Measurements from ENCODE around the gene IGFL3.
"Not testable (repeated sequence)": the region's sequence is repeated elsewhere in the genome, so short reads cannot be mapped to it uniquely, and the experiment has no call there.

The IGFL3 gene

GRCh38 chr19:46113726-46114125 lies 10.8 kb downstream of the IGFL3 start:
- no peaks in the 10 kb centered on the region for H3K36me3 ChIP-seq (ENCODE audit: control insufficient read depth, insufficient read depth, low read length)
- H3K27ac ChIP-seq (ENCODE audit: low read depth, low read length): no peak overlapping the region
- H3K9ac ChIP-seq (ENCODE audit: low read length): no peak overlapping the region
- H3K4me1 ChIP-seq (ENCODE audit: control insufficient read depth, insufficient read depth, low read length): peaks cover 7% of the 10 kb centered on the region
- peaks cover 1% of the 10 kb centered on the region for H3K27me3 ChIP-seq (ENCODE audit: control insufficient read depth, insufficient read depth, low read length)
- no peak overlapping the region for H3K4me3 ChIP-seq (ENCODE audit: low read length)

GRCh38 chr19:46112527-46112926 lies 12.0 kb downstream of the IGFL3 start:
- no peak overlapping the region for H3K9ac ChIP-seq (ENCODE audit: low read length)
- peaks cover 1% of the 10 kb centered on the region for H3K27me3 ChIP-seq (ENCODE audit: control insufficient read depth, insufficient read depth, low read length)
- H3K27ac ChIP-seq (ENCODE audit: low read depth, low read length): no peak overlapping the region
- peaks cover 7% of the 10 kb centered on the region for H3K4me1 ChIP-seq (ENCODE audit: control insufficient read depth, insufficient read depth, low read length)
- H3K4me3 ChIP-seq (ENCODE audit: low read length): no peak overlapping the region
- no peaks in the 10 kb centered on the region for H3K36me3 ChIP-seq (ENCODE audit: control insufficient read depth, insufficient read depth, low read length)

GRCh38 chr19:46111376-46111775 lies 13.1 kb downstream of the IGFL3 start:
- H3K27ac ChIP-seq (ENCODE audit: low read depth, low read length): no peak overlapping the region
- H3K4me1 ChIP-seq (ENCODE audit: control insufficient read depth, insufficient read depth, low read length): peaks cover 7% of the 10 kb centered on the region
- no peaks in the 10 kb centered on the region for H3K36me3 ChIP-seq (ENCODE audit: control insufficient read depth, insufficient read depth, low read length)
- no peak overlapping the region for H3K9ac ChIP-seq (ENCODE audit: low read length)
- no peak overlapping the region for H3K4me3 ChIP-seq (ENCODE audit: low read length)
- H3K27me3 ChIP-seq (ENCODE audit: control insufficient read depth, insufficient read depth, low read length): peaks cover 1% of the 10 kb centered on the region

GRCh38 chr19:46109876-46110275 lies 14.6 kb downstream of the IGFL3 start:
- no peaks in the 10 kb centered on the region for H3K36me3 ChIP-seq (ENCODE audit: control insufficient read depth, insufficient read depth, low read length)
- peaks cover 7% of the 10 kb centered on the region for H3K4me1 ChIP-seq (ENCODE audit: control insufficient read depth, insufficient read depth, low read length)
- H3K9ac ChIP-seq (ENCODE audit: low read length): no peak overlapping the region
- no peak overlapping the region for H3K27ac ChIP-seq (ENCODE audit: low read depth, low read length)
- no peaks in the 10 kb centered on the region for H3K27me3 ChIP-seq (ENCODE audit: control insufficient read depth, insufficient read depth, low read length)
- H3K4me3 ChIP-seq (ENCODE audit: low read length): no peak overlapping the region

- Histone ChIP-seq H3K4me3 (ENCODE audit: low read length) (no peak overlapping the region), H3K4me1 (ENCODE audit: control insufficient read depth, insufficient read depth, low read length) (no peaks in the 10 kb centered on the region), H3K27me3 (ENCODE audit: control insufficient read depth, insufficient read depth, low read length) (no peaks in the 10 kb centered on the region), H3K27ac (ENCODE audit: low read depth, low read length) (no peak overlapping the region), H3K36me3 (ENCODE audit: control insufficient read depth, insufficient read depth, low read length) (no peaks in the 10 kb centered on the region), H3K9ac (ENCODE audit: low read length) (no peak overlapping the region)
Observed at GRCh38 chr19:46107371-46107770, 17.1 kb downstream of the IGFL3 start.

- H3K27ac ChIP-seq (ENCODE audit: low read depth, low read length); H3K4me1 ChIP-seq (ENCODE audit: control insufficient read depth, insufficient read depth, low read length); H3K4me3 ChIP-seq (ENCODE audit: low read length); H3K27me3 ChIP-seq (ENCODE audit: control insufficient read depth, insufficient read depth, low read length); H3K36me3 ChIP-seq (ENCODE audit: control insufficient read depth, insufficient read depth, low read length); H3K9ac ChIP-seq (ENCODE audit: low read length): not testable (repeated sequence)
Observed at GRCh38 chr19:46102333-46102732, 22.2 kb downstream of the IGFL3 start.

GRCh38 chr19:46101293-46101692 lies 23.2 kb downstream of the IGFL3 start:
- Histone ChIP-seq H3K4me1 (ENCODE audit: control insufficient read depth, insufficient read depth, low read length) (no peaks in the 10 kb centered on the region), H3K4me3 (ENCODE audit: low read length) (no peak overlapping the region), H3K9ac (ENCODE audit: low read length) (no peak overlapping the region), H3K36me3 (ENCODE audit: control insufficient read depth, insufficient read depth, low read length) (no peaks in the 10 kb centered on the region), H3K27me3 (ENCODE audit: control insufficient read depth, insufficient read depth, low read length) (no peaks in the 10 kb centered on the region), H3K27ac (ENCODE audit: low read depth, low read length) (no peak overlapping the region)

GRCh38 chr19:46100344-46100743 lies 24.1 kb downstream of the IGFL3 start:
- H3K27me3 ChIP-seq (ENCODE audit: control insufficient read depth, insufficient read depth, low read length): no peaks in the 10 kb centered on the region
- H3K9ac ChIP-seq (ENCODE audit: low read length): no peak overlapping the region
- H3K4me1 ChIP-seq (ENCODE audit: control insufficient read depth, insufficient read depth, low read length): no peaks in the 10 kb centered on the region
- H3K27ac ChIP-seq (ENCODE audit: low read depth, low read length): no peak overlapping the region
- no peaks in the 10 kb centered on the region for H3K36me3 ChIP-seq (ENCODE audit: control insufficient read depth, insufficient read depth, low read length)
- H3K4me3 ChIP-seq (ENCODE audit: low read length): no peak overlapping the region

- Histone ChIP-seq H3K9ac (ENCODE audit: low read length) (no peak overlapping the region), H3K4me1 (ENCODE audit: control insufficient read depth, insufficient read depth, low read length) (no peaks in the 10 kb centered on the region), H3K27ac (ENCODE audit: low read depth, low read length) (no peak overlapping the region), H3K36me3 (ENCODE audit: control insufficient read depth, insufficient read depth, low read length) (no peaks in the 10 kb centered on the region), H3K27me3 (ENCODE audit: control insufficient read depth, insufficient read depth, low read length) (no peaks in the 10 kb centered on the region), H3K4me3 (ENCODE audit: low read length) (no peak overlapping the region)
Observed at GRCh38 chr19:46090444-46090843, 34.0 kb downstream of the IGFL3 start.

- no peak overlapping the region for H3K9ac ChIP-seq (ENCODE audit: low read length)
- no peaks in the 10 kb centered on the region for H3K4me1 ChIP-seq (ENCODE audit: control insufficient read depth, insufficient read depth, low read length)
- H3K36me3 ChIP-seq (ENCODE audit: control insufficient read depth, insufficient read depth, low read length): no peaks in the 10 kb centered on the region
- no peak overlapping the region for H3K27ac ChIP-seq (ENCODE audit: low read depth, low read length)
- H3K4me3 ChIP-seq (ENCODE audit: low read length): no peak overlapping the region
- no peaks in the 10 kb centered on the region for H3K27me3 ChIP-seq (ENCODE audit: control insufficient read depth, insufficient read depth, low read length)
Observed at GRCh38 chr19:46089432-46089831, 35.1 kb downstream of the IGFL3 start.

GRCh38 chr19:46088101-46088500 lies 36.4 kb downstream of the IGFL3 start:
- Histone ChIP-seq H3K27me3 (ENCODE audit: control insufficient read depth, insufficient read depth, low read length) (no peaks in the 10 kb centered on the region), H3K36me3 (ENCODE audit: control insufficient read depth, insufficient read depth, low read length) (no peaks in the 10 kb centered on the region), H3K4me1 (ENCODE audit: control insufficient read depth, insufficient read depth, low read length) (no peaks in the 10 kb centered on the region), H3K9ac (ENCODE audit: low read length) (no peak overlapping the region), H3K27ac (ENCODE audit: low read depth, low read length) (no peak overlapping the region), H3K4me3 (ENCODE audit: low read length) (no peak overlapping the region)

GRCh38 chr19:46085888-46086287 lies 38.6 kb downstream of the IGFL3 start:
- Histone ChIP-seq H3K9ac (ENCODE audit: low read length) (no peak overlapping the region), H3K36me3 (ENCODE audit: control insufficient read depth, insufficient read depth, low read length) (no peaks in the 10 kb centered on the region), H3K27ac (ENCODE audit: low read depth, low read length) (no peak overlapping the region), H3K4me3 (ENCODE audit: low read length) (no peak overlapping the region), H3K27me3 (ENCODE audit: control insufficient read depth, insufficient read depth, low read length) (no peaks in the 10 kb centered on the region), H3K4me1 (ENCODE audit: control insufficient read depth, insufficient read depth, low read length) (no peaks in the 10 kb centered on the region)

GRCh38 chr19:46082728-46083050 lies 41.8 kb downstream of the IGFL3 start:
- Histone ChIP-seq H3K9ac (ENCODE audit: low read length) (no peak overlapping the region), H3K36me3 (ENCODE audit: control insufficient read depth, insufficient read depth, low read length) (no peaks in the 10 kb centered on the region), H3K4me3 (ENCODE audit: low read length) (no peak overlapping the region), H3K27ac (ENCODE audit: low read depth, low read length) (no peak overlapping the region), H3K27me3 (ENCODE audit: control insufficient read depth, insufficient read depth, low read length) (peaks cover 3% of the 10 kb centered on the region), H3K4me1 (ENCODE audit: control insufficient read depth, insufficient read depth, low read length) (no peaks in the 10 kb centered on the region)

Measured in rectal smooth muscle tissue (tissue), 1 donor.